HTERT RPE-1 (cell line): Measurements from ENCODE around the gene PYGL.
"Not testable (repeated sequence)": the region's sequence is repeated elsewhere in the genome, so short reads cannot be mapped to it uniquely, and the experiment has no call there.

Experiments used
- in situ Hi-C: fragments of 300-500 bp; cut with MboI; formaldehyde crosslinking; loops from 4 replicates; pipeline ENCODE4 v1.14.3; 2020; ENCODE audit warnings: low sequenced_read_pairs

The PYGL gene

GRCh38 chr14:50943943-50944646 is at the start of gene PYGL:
TSS of gene PYGL (minus strand) at chr14:50944483. CDS start at chr14:50944403, 80 bp downstream.
- in situ Hi-C loops, result no loop called here

DNA sequence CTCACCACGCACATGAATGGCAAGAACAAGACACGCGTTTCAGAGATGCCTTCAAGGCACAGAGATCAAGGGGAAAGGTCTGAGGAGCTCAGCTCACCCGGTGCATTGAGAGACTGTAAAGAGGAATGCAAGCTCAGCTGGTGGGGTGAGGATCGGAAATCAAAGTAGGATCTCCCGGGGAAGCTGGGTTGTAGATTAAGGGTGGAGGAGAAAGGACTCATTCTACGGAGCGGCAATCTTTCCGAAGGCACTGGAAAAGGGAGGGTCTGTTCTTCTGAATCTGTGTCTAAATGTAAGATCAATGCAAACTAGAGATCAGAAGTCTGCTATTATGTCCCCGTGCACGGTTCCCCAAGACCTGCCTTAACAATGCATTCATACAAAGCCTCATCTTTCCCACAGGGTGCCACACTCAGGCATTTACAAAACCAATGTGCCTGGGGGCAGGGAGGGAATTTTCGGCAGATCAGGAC is 41.6 kb upstream of the PYGL start:
- in situ Hi-C loops, result no loop called here

DNA sequence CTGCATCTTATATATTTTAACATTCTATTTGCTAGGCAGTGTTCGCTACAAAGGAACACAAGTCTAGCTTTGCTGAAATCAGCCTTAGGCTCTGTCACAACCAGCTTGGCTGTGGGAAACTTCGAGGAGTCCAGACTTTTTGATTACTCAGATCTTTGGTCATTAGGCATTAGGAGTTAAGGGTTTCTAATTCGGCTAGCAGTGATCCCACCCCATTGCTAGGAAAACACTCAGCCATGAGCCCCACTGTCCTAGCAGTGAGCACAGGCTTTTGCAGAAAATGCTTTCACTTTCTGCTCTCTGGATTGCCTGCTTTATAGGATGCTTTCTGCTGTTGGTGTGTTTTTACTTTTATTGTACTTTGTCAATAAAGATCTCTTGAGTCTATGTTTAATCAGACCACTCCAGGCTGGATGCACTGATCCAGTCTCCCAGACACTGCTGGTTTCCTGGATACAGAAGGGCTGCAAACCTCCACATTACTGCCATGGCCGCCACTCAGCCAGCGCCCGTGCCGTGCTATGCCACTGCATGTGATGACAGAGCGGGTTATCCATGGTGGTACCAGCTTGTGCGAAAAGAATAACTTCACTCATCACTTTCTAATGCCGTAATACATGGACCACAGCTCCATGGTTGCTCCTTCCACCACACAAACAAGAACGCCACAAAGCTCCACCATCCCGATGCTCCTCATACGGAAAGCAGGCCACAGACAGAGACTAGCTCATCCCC is 41.0 kb upstream of the PYGL start:
- in situ Hi-C loops, result no loop called here

GRCh38 chr14:50984036-50984710 is 39.9 kb upstream of the PYGL start:
- in situ Hi-C loops, result no loop called here

GRCh38 chr14:50979941-50980850 is 35.9 kb upstream of the PYGL start:
- in situ Hi-C loops, result no loop called here

GRCh38 chr14:50978888-50979287 is 34.6 kb upstream of the PYGL start:
- in situ Hi-C loops, result no loop called here

- in situ Hi-C loops, result no loop called here
Measured at GRCh38 chr14:50978529-50978871, 34.2 kb upstream of the PYGL start.

- in situ Hi-C loops, result no loop called here
Measured at GRCh38 chr14:50977863-50978528, 33.7 kb upstream of the PYGL start.

DNA sequence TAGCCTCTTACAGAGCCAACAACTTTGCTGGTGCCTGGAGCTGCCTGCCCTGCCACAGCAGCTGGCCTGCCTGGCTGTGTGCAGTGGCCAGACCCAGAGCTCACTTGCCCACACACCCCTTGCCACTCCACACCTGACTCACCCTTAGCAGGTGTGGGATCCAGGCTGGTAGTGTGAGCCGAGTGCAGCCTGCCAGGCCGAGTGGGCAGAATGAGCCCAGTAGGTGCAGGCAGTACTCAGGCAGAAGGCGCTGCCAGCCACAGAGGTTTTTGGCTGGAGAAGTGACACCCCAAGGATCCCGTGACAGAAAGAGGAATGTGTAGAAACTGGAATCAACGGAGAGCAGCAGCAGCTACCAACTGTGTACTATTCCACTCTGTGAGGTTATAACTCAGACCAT is 29.8 kb upstream of the PYGL start:
- in situ Hi-C loops, result no loop called here

DNA sequence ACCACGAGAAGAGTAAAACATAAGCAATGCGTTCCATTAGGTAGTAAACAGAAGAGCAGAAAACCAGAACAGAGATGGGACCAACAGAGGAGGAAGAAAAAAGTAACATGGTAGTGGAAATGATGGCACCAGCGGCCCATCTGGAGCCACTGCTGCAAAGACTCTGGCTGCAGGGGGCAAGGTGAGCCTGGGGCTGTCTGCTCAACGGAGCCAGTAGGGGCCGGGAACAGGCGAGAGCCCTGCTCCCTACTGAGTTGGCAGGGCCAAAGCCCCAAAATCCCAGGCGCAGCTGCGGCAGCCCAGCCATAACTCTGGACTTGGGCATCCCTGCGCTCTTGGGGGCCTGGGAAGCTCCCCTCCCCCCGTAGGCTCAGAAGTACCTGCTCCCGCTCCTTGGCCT is 28.5 kb upstream of the PYGL start:
- in situ Hi-C loops, result no loop called here

GRCh38 chr14:50970886-50971781 is 26.9 kb upstream of the PYGL start:
- in situ Hi-C loops, result no loop called here

GRCh38 chr14:50967790-50968189 is 23.5 kb upstream of the PYGL start:
- in situ Hi-C loops, result no loop called here

DNA sequence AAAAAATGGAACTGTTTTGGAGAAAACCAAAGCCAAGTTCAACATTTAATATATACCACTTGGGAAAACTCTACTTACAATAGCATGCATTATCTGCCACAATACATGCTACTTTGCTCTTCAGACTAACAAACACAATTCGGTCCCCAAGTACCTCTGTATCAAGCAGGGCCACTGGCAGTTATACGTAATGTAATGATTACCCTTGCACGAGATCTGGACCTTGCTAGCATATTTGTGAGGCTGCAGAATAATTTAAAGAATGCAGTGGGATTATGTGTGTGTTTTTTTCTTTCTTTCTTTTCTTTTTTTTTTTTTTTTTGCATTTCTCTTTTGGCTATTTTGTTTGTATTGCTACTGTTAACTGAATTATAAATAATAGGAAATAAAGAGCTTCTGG is 22.8 kb upstream of the PYGL start:
- in situ Hi-C loops, result no loop called here

DNA sequence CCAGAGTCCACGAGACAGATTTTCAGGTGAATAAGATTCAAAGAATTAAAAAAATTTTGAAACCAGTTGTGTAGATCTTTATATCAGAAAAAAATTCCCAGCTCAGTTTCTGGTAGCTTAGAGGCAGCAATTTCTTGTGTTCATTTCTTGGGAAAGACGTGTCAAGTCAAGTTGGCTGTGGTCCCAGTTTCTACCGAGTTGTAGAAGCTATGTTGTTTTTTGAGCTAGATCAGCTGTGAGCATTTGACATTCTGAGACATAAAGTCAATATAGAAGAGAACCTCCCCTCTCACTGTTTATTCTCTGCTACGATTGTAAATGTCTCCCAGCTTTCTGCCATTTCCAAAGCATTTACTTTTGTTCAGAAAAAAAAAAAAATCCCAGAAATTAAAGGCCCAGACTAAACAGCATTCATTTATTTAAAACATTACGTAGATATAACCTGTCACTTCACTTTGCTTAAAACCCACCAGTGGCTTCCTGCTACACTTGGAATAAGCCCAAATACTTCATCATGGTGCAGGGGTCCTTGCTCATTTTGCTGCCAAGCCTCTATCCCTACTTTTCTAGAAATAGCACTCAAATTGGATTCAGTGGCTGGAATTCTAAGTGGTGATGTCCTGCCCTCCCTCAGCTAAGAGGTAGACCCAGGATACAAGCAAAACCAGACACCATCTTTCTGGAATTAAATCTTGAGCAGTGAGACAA is 20.6 kb upstream of the PYGL start:
- in situ Hi-C loops, result no loop called here

- in situ Hi-C loops, result no loop called here
Measured at GRCh38 chr14:50963919-50964318, 19.6 kb upstream of the PYGL start.

GRCh38 chr14:50961605-50962221 is 17.4 kb upstream of the PYGL start:
- in situ Hi-C loops, result no loop called here

- in situ Hi-C loops, result no loop called here
Measured at GRCh38 chr14:50957296-50957695, 13.0 kb upstream of the PYGL start.

DNA sequence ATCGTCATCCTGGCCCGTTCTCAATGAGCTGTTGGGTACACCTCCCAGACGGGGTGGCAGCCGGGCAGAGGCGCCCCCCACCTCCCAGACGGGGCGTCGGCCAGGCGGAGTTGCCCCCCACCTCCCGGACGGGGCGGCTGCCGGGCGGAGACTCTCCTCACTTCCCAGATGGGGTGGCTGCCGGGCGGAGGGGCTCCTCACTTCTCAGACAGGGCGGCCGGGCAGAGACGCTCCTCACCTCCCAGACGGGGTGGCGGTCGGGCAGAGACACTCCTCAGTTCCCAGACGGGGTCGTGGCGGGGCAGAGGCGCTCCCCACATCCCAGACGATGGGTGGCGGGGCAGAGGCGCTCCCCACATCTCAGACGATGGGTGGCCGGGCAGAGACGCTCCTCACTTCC is 12.1 kb upstream of the PYGL start:
- in situ Hi-C loops, result not testable (repeated sequence)
